Small intestine (tissue), 7 donors: ENCODE data around the gene OR6B1. TPM values are rescaled to one million over a fixed set of nuclear protein-coding genes. Genes with fewer than 3 reads are reported as not detected.
"Not testable (repeated sequence)": the region's sequence is repeated elsewhere in the genome, so short reads cannot be mapped to it uniquely, and the experiment has no call there.

ENCODE experiments used
- DNase-seq, 2 donors: peaks; one replicate each; pipeline versions ENCODE4 v3.0.0 to v3.0.0-alpha.2; 2013
- FAIRE-seq: peaks from 2 replicates; lab custom pipeline; 2012; peaks lifted over from hg19 to GRCh38; lab: Jason Lieb, UNC
- H3K27ac ChIP-seq, 3 donors: one replicate each; pipeline ENCODE4 v1.5.1; 2013; ENCODE audit warnings: low read length in 2 of 3, mild to moderate bottlenecking in 2 of 3, control low read depth in 1 of 3, inconsistent platforms in 1 of 3, low read depth in 1 of 3, moderate library complexity in 1 of 3
- H3K27me3 ChIP-seq, 3 donors: one replicate each; pipeline ENCODE4 v1.6.1; 2013; ENCODE audit warnings: low read length in 3 of 3, inconsistent platforms in 1 of 3; ENCODE audit not compliant: control insufficient read depth in 3 of 3, insufficient read depth in 3 of 3
- H3K36me3 ChIP-seq, 3 donors: one replicate each; pipeline ENCODE4 v1.6.1; 2013; ENCODE audit warnings: low read length in 3 of 3, inconsistent platforms in 1 of 3, low read depth in 1 of 3, mild to moderate bottlenecking in 1 of 3, moderate library complexity in 1 of 3; ENCODE audit not compliant: control insufficient read depth in 3 of 3, insufficient read depth in 2 of 3
- H3K4me1 ChIP-seq, 3 donors: one replicate each; pipeline ENCODE4 v1.6.1; 2013; ENCODE audit warnings: low read length in 2 of 3, inconsistent platforms in 1 of 3, low read depth in 1 of 3, mild to moderate bottlenecking in 1 of 3, moderate library complexity in 1 of 3; ENCODE audit not compliant: control insufficient read depth in 3 of 3, insufficient read depth in 2 of 3
- H3K4me3 ChIP-seq, 3 donors: one replicate each; pipeline ENCODE4 v1.5.1; 2013; ENCODE audit warnings: low read length in 3 of 3, control low read depth in 1 of 3, inconsistent platforms in 1 of 3, low read depth in 1 of 3, mild to moderate bottlenecking in 1 of 3, moderate library complexity in 1 of 3
- H3K9me3 ChIP-seq, 2 donors: one replicate each; pipeline ENCODE4 v1.6.1; 2013; ENCODE audit warnings: low read depth in 1 of 2, low read length in 1 of 2; ENCODE audit not compliant: control insufficient read depth in 2 of 2, insufficient read depth in 1 of 2
- WGBS, 3 donors: extraction: QIAGEN DNeasy Blood & Tissue Kit; methylation state at CpG; one replicate each; pipeline ENCODE4 v1.1.7; 2013; 5-methylcytosine and 5-hydroxymethylcytosine counted together
- polyA plus RNA-seq, 4 donors: library from polyadenylated mRNA; stranded (reverse) in 3 of 4; unstranded in 1 of 4; fragments of 200-250 nt in 3 of 4; fragments of 120-200 nt in 1 of 4; gene quantifications; one replicate each; pipeline versions ENCODE4 v1.2.1 to v1.2.3, GENCODE V29; 2013
- donor health status: healthy with polysubstance abuse.
- donor health status: control.
- donor health status: control.
- donor health status: Bipolar disorder and iron deficiency.
- donor health status: healthy.

The OR6B1 gene
- polyA plus RNA-seq, 4 donors: 0.01 TPM; not detected in 3

GRCh38 chr7:144035385-144035784 is 35.3 kb downstream of the OR6B1 start:
- no peak overlapping the region for H3K4me3 ChIP-seq
- H3K9me3 ChIP-seq: no peaks in the 10 kb centered on the region
- DNase-seq (no peak), FAIRE-seq (no peak)
- no peaks in the 10 kb centered on the region for H3K36me3 ChIP-seq
- peaks cover 0 to 7% (median 0%) of the 10 kb centered on the region in 3 donors for H3K4me1 ChIP-seq
- no peak overlapping the region for H3K27ac ChIP-seq
- no peaks in the 10 kb centered on the region for H3K27me3 ChIP-seq

GRCh38 chr7:144036302-144036885 is 36.3 kb downstream of the OR6B1 start:
- no peaks in the 10 kb centered on the region for H3K9me3 ChIP-seq
- no peak overlapping the region for H3K27ac ChIP-seq
- no peaks in the 10 kb centered on the region for H3K27me3 ChIP-seq
- H3K4me1 ChIP-seq: peaks cover 0 to 3% (median 0%) of the 10 kb centered on the region in 3 donors
- FAIRE-seq: no peak
- 0 to 77% (median 47%) methylated on average over 1 of the region's 1 CpG for WGBS, 3 donors
- no peak for DNase-seq
- no peak overlapping the region for H3K4me3 ChIP-seq
- no peaks in the 10 kb centered on the region for H3K36me3 ChIP-seq

- Histone ChIP-seq H3K9me3 (no peaks in the 10 kb centered on the region), H3K36me3 (no peaks in the 10 kb centered on the region), H3K4me3 (no peak overlapping the region), H3K4me1 (peaks cover 0 to 2% (median 0%) of the 10 kb centered on the region in 3 donors), H3K27ac (no peak overlapping the region), H3K27me3 (no peaks in the 10 kb centered on the region)
- whole genome bisulfite sequencing, 3 donors: 77 to 90% (median 87%) methylated on average over 1 of the region's 1 CpG
- no peak for DNase-seq
- no peak for FAIRE-seq
These were observed 37.4 kb downstream of the OR6B1 start for GRCh38 chr7:144037414-144038035.

GRCh38 chr7:144038887-144039286 is 38.8 kb downstream of the OR6B1 start:
- H3K4me3 ChIP-seq: no peak overlapping the region
- 33 to 58% (median 44%) methylated on average over 4 of the region's 4 CpGs for WGBS, 3 donors
- FAIRE-seq: no peak

GRCh38 chr7:144048648-144049047 is 48.5 kb downstream of the OR6B1 start, which contains the start of gene OR2A5:
Gene OR2A5 (plus strand): TSS chr7:144048948. CDS start chr7:144050402, 1,454 bp downstream.
- peaks cover 0 to 4% (median 0%) of the 10 kb centered on the region in 3 donors for H3K27me3 ChIP-seq
- WGBS, 3 donors: 15 to 67% (median 40%) methylated on average over 1 of the region's 1 CpG
- no peaks in the 10 kb centered on the region for H3K4me1 ChIP-seq
- H3K4me3 ChIP-seq: no peak within 1 kb of the TSS
- no peaks in the 10 kb centered on the region for H3K9me3 ChIP-seq
- H3K27ac ChIP-seq: no peak within 1 kb of the TSS
- H3K36me3 ChIP-seq: no peaks in the 10 kb centered on the region
- DNase-seq (no peak), FAIRE-seq (no peak)

More at GRCh38 chr7:144038887-144039286, 38.8 kb downstream of the OR6B1 start:
- no peaks in the 10 kb centered on the region for H3K27me3 ChIP-seq
- no peaks in the 10 kb centered on the region for H3K4me1 ChIP-seq
- H3K36me3 ChIP-seq: no peaks in the 10 kb centered on the region
- DNase-seq: no peak
- H3K9me3 ChIP-seq: no peaks in the 10 kb centered on the region
- no peak overlapping the region for H3K27ac ChIP-seq

GRCh38 chr7:144049491-144049890 is 49.4 kb downstream of the OR6B1 start:
- Histone ChIP-seq H3K4me3 (no peak overlapping the region), H3K4me1 (no peaks in the 10 kb centered on the region), H3K27me3 (peaks cover 0 to 4% (median 0%) of the 10 kb centered on the region in 3 donors), H3K36me3 (no peaks in the 10 kb centered on the region), H3K27ac (no peak overlapping the region), H3K9me3 (no peaks in the 10 kb centered on the region)
- DNase-seq (no peak), FAIRE-seq (no peak)
- 43 to 79% (median 54%) methylated on average over 2 of the region's 2 CpGs for WGBS, 3 donors

GRCh38 chr7:144050093-144050492 is 50.0 kb downstream of the OR6B1 start:
- no peaks in the 10 kb centered on the region for H3K9me3 ChIP-seq
- no peak overlapping the region for H3K4me3 ChIP-seq
- peaks cover 0 to 4% (median 0%) of the 10 kb centered on the region in 3 donors for H3K27me3 ChIP-seq
- no peaks in the 10 kb centered on the region for H3K36me3 ChIP-seq
- FAIRE-seq (no peak), DNase-seq (no peak)
- no peak overlapping the region for H3K27ac ChIP-seq
- WGBS, 3 donors: 28 to 63% (median 37%) methylated on average over 3 of the region's 3 CpGs
- H3K4me1 ChIP-seq: no peaks in the 10 kb centered on the region

GRCh38 chr7:144050884-144051283 is 50.8 kb downstream of the OR6B1 start:
- H3K4me3 ChIP-seq, FAIRE-seq, H3K9me3 ChIP-seq, H3K27me3 ChIP-seq, H3K27ac ChIP-seq, H3K36me3 ChIP-seq, H3K4me1 ChIP-seq, DNase-seq: not testable (repeated sequence)
- WGBS, 3 donors: 86 to 93% (median 88%) methylated on average over 8 of the region's 8 CpGs
